SW 1271 (cell line): Measurements from ENCODE around the gene ARSK.
"Not testable (repeated sequence)": the region's sequence is repeated elsewhere in the genome, so short reads cannot be mapped to it uniquely, and the experiment has no call there.

Source experiments
- DNase-seq, 2 experiments: peaks; one replicate each; lab custom pipeline; 2025; lab: John Stamatoyannopoulos, UW

The ARSK gene

DNA sequence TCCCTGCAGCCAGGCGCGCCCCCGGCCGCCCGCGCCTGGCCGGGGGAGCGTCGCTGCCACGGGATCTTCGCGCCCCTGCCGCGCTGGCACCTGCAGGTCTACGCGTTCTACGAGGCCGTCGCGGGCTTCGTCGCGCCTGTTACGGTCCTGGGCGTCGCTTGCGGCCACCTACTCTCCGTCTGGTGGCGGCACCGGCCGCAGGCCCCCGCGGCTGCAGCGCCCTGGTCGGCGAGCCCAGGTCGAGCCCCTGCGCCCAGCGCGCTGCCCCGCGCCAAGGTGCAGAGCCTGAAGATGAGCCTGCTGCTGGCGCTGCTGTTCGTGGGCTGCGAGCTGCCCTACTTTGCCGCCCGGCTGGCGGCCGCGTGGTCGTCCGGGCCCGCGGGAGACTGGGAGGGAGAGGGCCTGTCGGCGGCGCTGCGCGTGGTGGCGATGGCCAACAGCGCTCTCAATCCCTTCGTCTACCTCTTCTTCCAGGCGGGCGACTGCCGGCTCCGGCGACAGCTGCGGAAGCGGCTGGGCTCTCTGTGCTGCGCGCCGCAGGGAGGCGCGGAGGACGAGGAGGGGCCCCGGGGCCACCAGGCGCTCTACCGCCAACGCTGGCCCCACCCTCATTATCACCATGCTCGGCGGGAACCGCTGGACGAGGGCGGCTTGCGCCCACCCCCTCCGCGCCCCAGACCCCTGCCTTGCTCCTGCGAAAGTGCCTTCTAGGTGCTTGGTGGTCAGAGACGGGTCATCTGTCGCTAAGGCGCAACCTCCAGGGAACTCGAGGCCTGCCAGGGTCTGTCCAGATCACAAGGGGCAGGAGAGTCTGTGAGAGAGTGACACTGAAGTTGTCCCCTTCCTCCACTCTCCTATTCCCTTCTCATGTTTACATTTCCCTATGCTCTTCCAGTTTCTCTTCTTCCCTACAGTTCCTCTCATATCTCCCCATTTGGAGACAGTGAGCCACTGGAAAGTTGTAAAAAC, 66.3 kb downstream of the ARSK start:
- no peak for DNase-seq

DNA sequence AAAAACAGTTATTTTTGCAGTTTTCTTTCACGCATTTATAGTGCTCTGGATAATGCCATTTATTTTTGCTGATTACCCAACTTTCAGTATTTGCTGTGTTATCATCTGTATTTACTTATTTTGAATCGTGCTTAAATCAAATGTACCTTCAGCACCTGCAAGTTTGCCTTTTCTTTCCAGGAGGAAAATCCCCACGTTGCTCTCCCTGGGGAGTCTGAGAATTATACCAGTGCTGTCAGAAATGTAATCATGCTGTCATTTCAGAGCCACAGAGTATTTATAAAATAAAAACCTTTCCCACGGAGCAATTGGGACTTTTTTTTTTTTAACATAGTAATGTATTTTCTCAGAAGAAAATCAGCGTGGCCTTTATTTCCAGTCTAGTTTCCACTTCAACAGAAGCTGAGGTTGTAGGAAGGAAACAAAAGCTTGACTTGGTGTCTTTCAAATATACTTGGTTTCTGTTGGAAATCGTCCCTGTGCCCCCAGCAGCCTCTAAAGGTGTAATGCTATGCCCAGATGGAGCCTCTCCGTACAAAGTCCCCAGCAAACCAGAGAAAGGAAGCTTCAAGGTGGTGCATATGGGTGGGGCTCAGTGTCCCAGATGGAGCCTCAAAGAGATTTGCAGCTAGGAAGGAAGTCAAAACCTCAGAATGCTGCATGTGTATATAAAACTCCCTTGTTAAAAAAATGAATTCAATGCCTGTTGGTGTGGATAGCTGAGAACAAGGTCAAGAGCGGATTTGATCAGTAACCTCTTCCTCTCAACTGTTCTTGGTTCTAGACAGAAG, 67.1 kb downstream of the ARSK start:
- no peak for DNase-seq

DNA sequence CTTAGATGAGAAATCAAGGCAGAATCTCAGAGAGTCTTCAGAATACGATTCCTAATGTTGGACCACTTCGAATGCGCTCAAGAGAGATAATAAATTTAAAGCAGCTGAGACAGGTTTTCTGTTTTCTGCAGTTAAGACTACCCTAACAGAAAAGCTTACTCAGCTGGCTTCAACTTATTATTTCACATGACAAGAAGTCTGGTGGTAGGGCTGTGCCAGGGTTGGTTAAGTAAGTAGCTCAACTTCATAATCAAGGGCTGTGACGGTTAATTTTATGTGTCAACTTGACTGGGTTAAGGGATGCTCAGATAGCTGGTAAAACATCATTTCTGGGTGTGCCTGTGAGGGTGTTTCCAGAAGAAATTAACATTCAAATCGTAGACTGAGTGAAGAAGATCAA, 68.8 kb downstream of the ARSK start:
- DNase-seq = no peak

DNA sequence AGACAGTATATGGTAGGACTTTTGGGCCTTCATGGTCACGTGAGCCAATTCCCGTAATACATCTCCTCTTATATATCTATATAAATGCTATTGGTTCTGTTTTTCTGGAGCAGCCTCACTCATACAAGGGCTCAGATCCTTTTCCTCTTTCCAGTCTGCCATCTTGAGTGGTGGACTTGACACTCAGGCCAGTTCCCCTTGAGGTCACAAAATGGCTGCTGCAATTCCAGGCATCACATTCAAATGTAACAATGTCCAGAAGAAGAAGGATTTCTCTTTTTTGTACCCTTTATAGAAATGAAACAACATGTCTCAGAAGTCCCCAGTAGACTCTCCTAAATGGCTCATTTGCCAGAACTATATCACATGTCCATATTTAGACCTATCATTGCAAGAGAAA, 69.5 kb downstream of the ARSK start:
- DNase-seq = no peak

DNA sequence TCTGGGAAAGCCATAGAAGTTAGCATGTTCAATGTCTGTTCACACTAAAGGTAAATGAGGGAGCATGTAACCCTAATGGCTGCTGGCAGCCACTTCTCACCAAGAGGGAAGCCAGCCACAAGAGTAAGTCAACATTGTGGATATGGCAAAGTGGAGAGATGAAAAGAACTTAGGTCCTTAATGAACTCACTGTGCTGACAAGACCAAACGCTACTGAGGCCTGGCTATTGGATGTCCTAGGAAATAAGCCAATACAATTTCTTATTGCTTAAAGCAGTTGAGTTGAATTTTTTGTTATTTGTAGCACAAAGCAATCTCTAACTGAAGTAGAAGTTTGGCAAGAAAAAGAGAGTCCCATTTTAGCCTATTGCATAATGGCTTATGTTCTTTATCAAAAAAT, 71.8 kb downstream of the ARSK start:
- no peak for DNase-seq

DNA sequence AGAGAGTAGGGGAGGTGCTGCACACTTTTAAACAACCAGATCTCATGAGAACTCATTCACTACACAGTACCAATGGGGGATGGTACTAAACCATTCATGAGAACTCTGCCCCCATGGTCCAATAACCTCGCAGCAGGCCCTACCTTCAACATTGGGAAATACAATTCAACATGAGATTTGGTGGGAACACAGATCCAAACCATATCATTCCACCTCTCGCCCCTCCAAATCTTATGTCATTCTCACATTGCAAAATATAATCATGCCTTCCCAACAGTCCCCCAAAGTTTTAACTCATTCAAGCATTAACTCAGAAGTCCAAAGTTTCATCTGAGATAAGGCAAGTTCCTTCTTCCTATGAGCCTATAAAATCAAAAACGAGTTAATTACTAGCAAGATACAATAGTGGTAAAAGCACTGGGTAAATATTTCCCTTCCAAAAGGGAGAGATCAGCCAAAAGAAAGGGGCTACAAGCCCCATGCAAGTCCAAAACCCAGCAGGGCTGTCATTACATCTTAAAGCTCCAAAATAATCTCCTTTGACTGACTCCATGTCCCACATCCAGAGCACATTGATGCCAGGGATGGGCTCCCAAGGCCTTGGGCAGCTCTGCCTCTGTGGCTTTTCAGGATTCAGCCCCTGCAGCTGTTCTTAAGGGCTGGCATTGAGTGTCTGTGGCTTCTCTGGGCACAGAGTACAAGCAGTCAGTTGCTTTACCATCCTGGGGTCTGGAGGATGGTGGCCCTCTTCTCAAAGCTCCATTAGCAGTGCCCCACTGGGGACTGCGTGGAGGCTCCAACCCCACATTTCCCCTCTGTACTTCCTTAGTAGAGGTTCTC, 73.3 kb downstream of the ARSK start:
- DNase-seq = no peak

DNA sequence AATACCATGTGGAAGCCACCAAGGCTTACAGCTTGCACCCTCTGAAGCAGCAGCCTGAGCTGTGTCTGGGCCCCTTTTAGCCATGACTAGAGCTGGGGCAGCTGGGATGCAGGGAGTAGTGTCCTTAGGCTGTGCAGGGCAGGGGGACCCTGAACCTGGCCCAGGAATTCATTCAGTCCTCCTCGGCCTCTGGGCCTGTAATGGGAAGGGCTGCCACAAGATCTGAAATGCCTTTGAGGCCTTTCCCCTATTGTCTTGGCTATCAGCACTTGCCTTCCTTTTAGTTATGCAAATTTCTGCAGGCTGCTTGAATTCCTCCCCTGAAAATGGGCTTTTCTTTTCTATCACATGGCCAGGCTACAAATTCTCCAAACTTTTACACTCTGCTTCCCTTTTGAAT, 74.0 kb downstream of the ARSK start:
- DNase-seq = no peak

DNA sequence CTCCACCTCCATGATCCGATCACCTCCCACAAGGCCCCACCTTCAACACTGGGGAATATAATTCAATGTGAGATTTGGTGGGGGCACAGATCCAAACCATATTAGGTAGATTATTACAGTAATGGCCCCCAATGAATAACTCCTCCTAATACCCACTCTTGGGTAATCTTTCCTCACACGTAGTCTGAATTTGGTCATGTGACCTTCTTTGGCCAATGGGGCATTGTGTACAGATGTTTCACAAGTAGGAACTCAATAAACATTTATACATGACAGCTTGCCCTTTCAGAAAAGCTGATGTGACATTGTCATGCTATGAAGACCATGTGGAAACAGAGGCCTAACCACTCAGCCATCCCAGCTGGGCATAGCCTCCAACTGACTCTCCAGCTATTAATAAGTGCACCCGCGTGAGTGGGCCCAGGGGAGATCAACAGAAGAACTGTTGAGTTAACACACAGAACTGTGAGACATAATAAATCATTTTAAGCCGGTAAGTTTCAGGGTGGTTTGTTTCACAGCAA, 75.6 kb downstream of the ARSK start:
- DNase-seq = no peak

DNA sequence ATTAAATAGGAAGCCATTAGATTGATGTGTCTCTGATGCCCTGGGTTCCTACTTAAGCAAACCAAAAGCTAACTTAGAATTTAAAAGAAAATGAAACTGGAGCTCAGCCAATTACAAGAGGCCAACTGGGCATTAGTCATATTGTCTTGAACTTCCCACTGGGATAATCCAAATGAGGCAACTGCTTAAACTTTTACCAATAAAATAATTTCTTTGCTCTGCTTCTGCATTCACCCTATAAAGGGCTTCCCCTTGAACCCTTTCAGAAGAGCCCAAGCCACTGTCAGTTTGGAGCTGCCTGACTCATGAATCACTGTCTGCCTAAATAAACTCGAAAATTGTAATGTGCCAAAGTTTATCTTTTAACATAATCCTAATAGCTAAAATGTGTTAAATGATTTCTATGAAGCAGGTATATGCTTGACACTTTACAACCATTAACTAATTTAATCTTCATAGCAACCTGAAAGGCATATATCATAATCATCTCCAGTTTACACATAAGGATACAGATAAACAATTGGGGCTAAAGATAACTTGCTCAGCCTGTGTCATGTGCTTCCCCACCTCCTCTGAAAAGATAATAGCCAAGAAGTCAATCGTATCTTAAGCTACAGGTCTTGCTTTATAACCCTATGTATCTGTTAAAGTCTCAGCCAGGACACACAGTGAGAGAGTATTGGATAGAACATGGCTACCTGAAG, 76.5 kb downstream of the ARSK start:
- no peak for DNase-seq

DNA sequence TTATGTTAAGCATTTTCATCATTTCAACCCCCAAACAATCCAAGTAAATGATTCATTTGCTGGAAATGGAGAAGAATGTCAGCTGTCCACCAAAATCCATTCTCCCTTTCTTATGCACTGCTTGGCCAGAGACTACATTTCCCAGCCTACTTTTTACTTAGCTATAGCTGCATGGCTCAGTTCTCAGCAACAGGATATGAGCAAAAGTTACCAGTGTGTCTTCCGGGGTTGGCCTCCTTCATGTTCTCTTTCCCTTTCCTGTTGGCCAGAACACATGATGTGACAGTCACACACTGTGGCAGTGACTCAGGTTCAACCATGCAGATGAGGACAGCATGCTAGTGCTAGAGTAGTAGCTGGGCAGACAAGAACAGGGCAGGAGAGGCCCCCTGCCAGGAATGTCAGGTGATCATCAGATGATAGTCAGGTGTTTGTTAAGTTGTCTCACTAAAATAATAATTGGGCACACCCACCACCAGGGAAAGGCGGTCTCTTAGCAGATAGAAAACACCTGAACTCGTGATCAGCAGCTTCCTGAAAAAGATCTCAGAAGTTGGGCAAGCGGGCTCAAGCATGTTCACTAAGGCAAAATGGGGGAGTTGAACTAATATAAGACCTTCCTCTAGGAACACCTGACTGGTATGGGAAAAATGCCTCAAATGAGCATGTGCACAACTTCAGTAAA, 77.2 kb downstream of the ARSK start:
- peak; percentile 50 to 66 for DNase-seq

DNA sequence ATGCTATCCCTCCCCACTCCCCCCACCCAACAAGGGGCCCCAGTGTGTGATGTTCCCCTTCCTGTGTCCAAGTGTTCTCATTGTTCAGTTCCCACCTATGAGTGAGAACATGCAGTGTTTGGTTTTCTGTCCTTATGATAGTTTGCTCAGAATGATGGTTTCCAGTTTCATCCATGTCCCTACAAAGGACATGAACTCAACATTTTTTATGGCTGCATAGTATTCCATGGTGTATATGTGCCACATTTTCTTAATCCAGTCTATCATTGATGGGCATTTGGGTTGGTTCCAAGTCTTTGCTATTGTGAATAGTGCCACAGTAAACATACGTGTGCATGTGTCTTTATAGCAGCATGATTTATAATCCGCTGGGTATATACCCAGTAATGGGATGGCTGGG, 78.0 kb downstream of the ARSK start:
- DNase-seq = not testable (repeated sequence)

DNA sequence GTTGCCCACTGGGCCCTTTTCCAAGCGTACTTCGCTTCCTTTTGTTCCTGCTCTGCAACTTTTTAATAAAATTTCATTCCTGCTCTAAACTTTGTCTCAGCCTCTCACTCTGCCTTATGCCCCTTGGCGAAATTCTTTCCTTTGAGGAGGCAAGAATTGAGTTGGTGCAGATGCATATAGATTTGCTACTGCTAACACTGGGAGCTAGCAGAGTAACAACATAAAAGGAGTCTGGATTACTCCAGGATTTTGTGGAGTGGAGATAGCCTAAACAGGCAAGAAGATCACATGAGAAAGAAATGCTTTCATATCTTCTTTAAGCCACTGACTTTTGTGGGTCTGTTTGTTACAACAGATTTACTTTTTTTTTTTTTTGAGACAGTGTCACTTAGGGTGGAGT, 78.8 kb downstream of the ARSK start:
- DNase-seq = no peak

DNA sequence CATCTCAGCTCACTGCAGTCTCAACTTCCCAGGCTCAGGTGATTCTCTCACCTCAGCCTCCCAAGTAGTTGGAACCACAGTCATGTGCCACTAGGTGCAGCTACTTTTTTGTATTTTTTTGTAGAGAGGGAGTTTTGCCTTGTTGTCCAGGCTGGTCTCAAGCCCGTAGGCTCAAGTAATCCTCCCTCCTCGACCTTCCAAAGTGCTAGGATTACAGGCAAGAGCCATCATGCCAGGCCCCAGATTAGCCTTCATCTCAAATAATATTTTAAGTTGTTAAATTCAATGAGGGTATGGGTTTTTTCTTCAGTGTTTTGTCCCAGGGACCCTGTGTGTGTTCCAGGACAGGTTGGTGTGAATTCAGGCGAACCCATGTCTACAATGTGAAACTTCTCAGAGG, 79.2 kb downstream of the ARSK start:
- no peak for DNase-seq

DNA sequence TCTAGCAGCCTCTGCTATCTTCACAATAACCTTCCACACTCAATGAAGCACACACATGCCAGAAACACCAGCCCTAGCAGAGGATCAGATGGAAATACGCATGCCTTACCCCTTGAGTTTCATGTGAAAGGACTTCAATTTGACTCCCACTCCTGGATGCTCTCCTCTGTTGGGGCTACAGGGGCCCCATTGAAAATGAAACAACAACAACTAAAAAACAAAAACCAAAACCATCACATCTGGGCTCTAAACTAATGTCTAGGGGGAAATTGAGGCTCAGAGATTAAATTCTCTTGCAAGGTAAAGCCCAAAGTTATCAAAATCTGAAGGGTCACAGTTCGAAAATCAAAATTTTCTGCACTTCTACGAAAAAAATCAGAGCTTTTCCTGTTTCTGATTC, 83.7 kb downstream of the ARSK start:
- DNase-seq = no peak

DNA sequence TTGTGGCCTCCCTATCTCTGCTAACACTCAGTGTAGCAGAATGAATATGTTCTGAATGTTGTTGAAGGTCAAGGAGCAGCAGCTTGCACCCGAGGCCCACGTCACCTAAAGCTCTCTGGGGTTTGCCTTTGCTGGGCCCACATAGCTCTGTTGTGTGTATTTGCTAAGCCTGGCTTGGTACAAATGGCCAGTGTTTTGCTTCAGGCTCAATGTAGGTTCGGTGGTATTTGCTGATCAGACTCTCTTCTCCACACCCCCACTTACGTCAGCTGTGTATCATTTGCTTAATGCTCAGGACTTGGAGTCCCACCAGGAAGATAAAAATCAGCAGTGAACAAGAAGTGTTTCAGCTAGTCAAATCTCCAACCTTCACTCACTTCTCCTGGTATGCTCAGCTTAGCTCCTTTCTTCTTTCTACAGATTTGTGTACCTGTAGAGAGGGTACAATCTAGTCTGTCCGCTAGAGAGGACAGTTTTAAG, 86.9 kb downstream of the ARSK start:
- DNase-seq = no peak

DNA sequence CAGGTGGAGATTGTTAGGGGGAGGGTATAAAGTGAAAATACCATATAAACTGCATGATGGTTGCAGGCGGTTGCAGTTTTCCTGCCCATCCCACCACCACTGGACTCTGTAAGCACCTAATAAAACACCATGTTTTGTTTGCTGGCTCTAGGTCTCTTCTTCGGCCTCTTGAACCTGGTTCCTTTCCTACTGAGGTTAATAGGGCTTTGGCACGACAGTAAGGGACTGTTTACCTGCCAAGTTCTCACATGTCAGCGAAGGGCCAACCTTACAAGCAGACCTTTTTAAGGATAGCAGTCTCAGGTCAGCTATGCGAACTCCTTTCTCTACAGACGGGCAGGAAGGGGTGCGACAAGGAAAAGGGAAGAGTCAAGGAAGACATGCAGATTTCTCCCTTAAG, 88.3 kb downstream of the ARSK start:
- no peak for DNase-seq

DNA sequence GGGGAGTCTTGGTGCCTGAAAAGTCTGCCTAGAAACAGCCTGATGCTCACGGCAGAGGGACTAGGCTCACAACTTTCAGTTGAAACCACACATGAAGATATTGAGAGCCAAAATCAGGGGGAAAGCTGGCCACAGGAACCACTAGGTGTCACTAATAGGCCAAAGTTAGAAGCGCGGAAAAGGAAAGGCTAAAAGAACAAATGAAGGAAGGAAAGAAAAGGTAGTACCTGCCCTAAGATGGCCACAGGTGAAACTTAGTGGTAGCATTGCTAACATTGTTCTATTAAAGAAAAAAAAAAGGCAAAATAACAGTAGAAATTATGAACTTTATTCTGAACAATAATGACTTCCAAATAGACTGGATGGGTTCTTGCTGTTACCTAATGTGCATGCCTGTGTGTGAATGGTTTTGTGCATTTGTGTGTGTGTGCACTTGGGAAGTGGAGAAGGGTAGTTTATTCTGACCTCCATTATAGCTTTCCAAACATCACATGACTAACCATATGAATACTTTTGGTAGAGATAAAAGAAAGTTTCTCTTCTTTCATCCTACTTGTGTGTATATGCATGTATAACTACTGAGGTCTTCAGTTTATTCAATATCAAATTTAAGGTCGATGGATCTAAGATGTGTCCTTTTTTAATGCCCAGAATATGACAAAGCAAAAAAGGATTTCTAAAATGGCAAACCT, 89.6 kb downstream of the ARSK start:
- peak in 1 of 2 experiments; percentile 79 for DNase-seq

DNA sequence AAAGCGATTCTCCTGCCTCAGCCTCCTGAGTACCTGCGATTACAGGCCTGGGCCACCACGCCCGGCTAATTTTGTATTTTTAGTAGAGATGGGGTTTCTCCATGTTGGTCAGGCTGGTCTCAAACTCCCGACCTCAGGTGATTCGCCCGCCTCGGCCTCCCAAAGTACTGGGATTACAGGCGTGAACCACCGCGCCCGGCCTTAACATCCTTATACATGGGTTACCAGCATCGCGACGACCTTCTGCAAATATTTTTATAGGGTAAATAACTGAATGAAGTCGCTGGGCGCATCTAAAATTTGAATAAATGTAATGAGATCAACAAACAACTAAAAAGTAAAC, 91.3 kb downstream of the ARSK start:
- not testable (repeated sequence) for DNase-seq

DNA sequence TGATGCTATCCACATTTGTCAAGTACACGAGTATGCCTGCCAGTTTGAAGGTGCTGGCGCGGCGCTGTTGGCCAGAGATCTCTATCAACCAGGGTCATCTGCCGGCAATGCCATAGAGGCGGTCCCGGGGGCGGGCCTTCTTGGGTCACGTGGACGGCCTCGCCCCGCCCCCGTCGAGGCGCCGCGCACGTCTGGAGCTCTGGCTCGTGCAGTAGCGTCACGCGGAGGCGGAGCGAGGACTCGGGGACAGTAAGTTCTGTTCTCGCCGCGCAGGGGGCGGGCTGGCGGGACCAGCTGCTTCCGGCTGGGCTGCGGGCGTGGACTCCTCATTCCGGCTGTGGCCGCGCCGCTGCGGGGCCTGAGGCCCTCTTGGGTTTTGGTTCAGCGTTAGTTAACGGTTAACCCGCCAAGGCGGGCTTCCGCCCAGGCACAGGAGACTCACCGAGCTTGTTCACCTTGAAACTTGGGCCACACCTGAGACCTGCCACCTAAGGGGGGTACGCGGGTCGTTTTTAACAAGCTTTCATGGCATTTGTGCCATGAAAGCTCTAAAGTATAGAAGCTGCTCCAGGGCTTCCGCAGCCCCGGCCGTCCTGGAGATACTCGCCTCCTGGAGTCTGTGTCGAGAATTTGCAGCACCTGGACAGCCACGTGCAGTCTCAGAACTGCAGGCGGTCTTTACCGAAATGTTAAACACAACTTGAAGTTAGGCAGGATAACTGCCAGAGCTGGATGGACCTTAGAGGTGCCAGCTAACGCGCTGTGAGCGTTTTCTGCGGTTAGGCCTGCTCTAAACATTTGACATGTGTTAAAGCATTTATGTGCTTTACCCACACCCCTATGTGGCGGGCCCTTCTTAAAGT, 91.9 kb downstream of the ARSK start, which contains the start of gene RFESD:
Gene RFESD (plus strand): TSS at position 209 of the 863 bp plus-strand sequence. CDS start 5,495 bp downstream, outside the sequence.
- DNase-seq = peak; percentile 94 to 96
